WTC11 (cell line): ENCODE results near the gene DOCK1. TPM values are rescaled to one million over a fixed set of nuclear protein-coding genes. Genes with fewer than 3 reads are reported as not detected.

Experiments
- ATAC-seq: fragments of 200-7000 bp; cut with Tn5 transposase; 2 replicates; pipeline ENCODE4 v1.10.0; 2021; ENCODE audit warnings: mild to moderate bottlenecking, moderate library complexity
- CTCF ChIA-PET: fragments of 300-600 bp; sonication (Branson Sonifier 250); formaldehyde crosslinking; loops from one replicate; lab custom pipeline; 2021; ENCODE audit warnings: antibody characterized with exemption; lab: Charles Lee
- POLR2A ChIA-PET: fragments of 350-600 bp; sonication (Branson Sonifier 250); formaldehyde crosslinking; loops from one replicate; lab custom pipeline; 2021; ENCODE audit warnings: antibody characterized with exemption; lab: Charles Lee
- DNase-seq: peaks from one replicate; pipeline ENCODE4 v3.0.0; 2021; ENCODE audit warnings: low spot score
- H3K27ac Mint-ChIP-seq: 2 replicates; pipeline ENCODE4 v1.8.0; 2021; ENCODE audit warnings: mixed read lengths
- H3K27me3 Mint-ChIP-seq: 2 replicates; pipeline ENCODE4 v1.8.0; 2021; ENCODE audit warnings: low read depth, mild to moderate bottlenecking, moderate library complexity, mixed read lengths
- H3K36me3 Mint-ChIP-seq: 2 replicates; pipeline ENCODE4 v1.8.0; 2021; ENCODE audit warnings: mixed read lengths
- H3K4me1 Mint-ChIP-seq: 2 replicates; pipeline ENCODE4 v1.8.0; 2022; ENCODE audit warnings: mixed read lengths
- H3K4me3 Mint-ChIP-seq: 2 replicates; pipeline ENCODE4 v1.8.0; 2021; ENCODE audit warnings: mild to moderate bottlenecking, moderate library complexity, mixed read lengths
- H3K9me3 Mint-ChIP-seq: 2 replicates; pipeline ENCODE4 v1.8.0; 2021; ENCODE audit warnings: mixed read lengths
- AR ChIP-seq: fragments of 250-450 bp; sonication (Bioruptor Pico); IDR thresholded peaks from 2 replicates; pipeline ENCODE4 v1.9.0; 2021; ENCODE audit warnings: mild to moderate bottlenecking
- ATF1 ChIP-seq: sonication (generic); formaldehyde crosslinking; IDR thresholded peaks from 2 replicates; pipeline ENCODE4 v1.8.1; 2023; ENCODE audit warnings: mild to moderate bottlenecking, moderate library complexity, missing genetic modification reagents
- FOXP4 ChIP-seq: sonication (generic); formaldehyde crosslinking; IDR thresholded peaks from 2 replicates; pipeline ENCODE4 v1.8.0; 2022; ENCODE audit warnings: mild to moderate bottlenecking, missing genetic modification reagents
- GTF2I ChIP-seq: fragments of 250-450 bp; sonication (Bioruptor Pico); conservative IDR thresholded peaks from 2 replicates; pipeline ENCODE4 v1.4.0; 2021; ENCODE audit warnings: mild to moderate bottlenecking
- JAZF1 ChIP-seq: fragments of 250-450 bp; sonication (Bioruptor Pico); IDR thresholded peaks from 2 replicates; pipeline ENCODE4 v1.9.0; 2021; ENCODE audit warnings: moderate library complexity, mild to moderate bottlenecking, inconsistent platforms
- NR1H2 ChIP-seq: sonication (generic); formaldehyde crosslinking; IDR thresholded peaks from 2 replicates; pipeline ENCODE4 v1.9.0; 2021; ENCODE audit warnings: mild to moderate bottlenecking, moderate library complexity, missing genetic modification reagents
- NR2C2 ChIP-seq: sonication (generic); formaldehyde crosslinking; IDR thresholded peaks from 2 replicates; pipeline ENCODE4 v1.8.0; 2022; ENCODE audit warnings: mild to moderate bottlenecking, missing genetic modification reagents
- OVOL2 ChIP-seq: fragments of 250-450 bp; sonication (Bioruptor Pico); IDR thresholded peaks from 2 replicates; pipeline ENCODE4 v1.9.0; 2021; ENCODE audit warnings: mild to moderate bottlenecking, borderline replicate concordance
- PRDM15 ChIP-seq: sonication (generic); formaldehyde crosslinking; IDR thresholded peaks from 2 replicates; pipeline ENCODE4 v1.8.0; 2022; ENCODE audit warnings: missing genetic modification reagents
- SMAD3 ChIP-seq: sonication (generic); formaldehyde crosslinking; IDR thresholded peaks from 2 replicates; pipeline ENCODE4 v1.8.0; 2022; ENCODE audit warnings: missing genetic modification reagents, mild to moderate bottlenecking, borderline replicate concordance
- TCF7 ChIP-seq: sonication (generic); formaldehyde crosslinking; IDR thresholded peaks from 2 replicates; pipeline ENCODE4 v1.8.0; 2022; ENCODE audit warnings: mild to moderate bottlenecking, low read depth, missing genetic modification reagents, moderate library complexity
- TEAD1 ChIP-seq: sonication (generic); formaldehyde crosslinking; IDR thresholded peaks from 2 replicates; pipeline ENCODE4 v1.8.0; 2022; ENCODE audit warnings: mild to moderate bottlenecking, missing genetic modification reagents
- USF1 ChIP-seq: sonication (generic); formaldehyde crosslinking; IDR thresholded peaks from 2 replicates; pipeline ENCODE4 v1.8.0; 2022; ENCODE audit warnings: mild to moderate bottlenecking, missing genetic modification reagents
- ZNF121 ChIP-seq: sonication (generic); formaldehyde crosslinking; IDR thresholded peaks from 2 replicates; pipeline ENCODE4 v1.8.0; 2023; ENCODE audit warnings: missing genetic modification reagents
- ZNF219 ChIP-seq: sonication (generic); formaldehyde crosslinking; IDR thresholded peaks from 2 replicates; pipeline ENCODE4 v1.8.0; 2023; ENCODE audit warnings: missing genetic modification reagents, mild to moderate bottlenecking, borderline replicate concordance
- ZNF232 ChIP-seq: sonication (generic); formaldehyde crosslinking; IDR thresholded peaks from 2 replicates; pipeline ENCODE4 v1.8.0; 2022; ENCODE audit warnings: mild to moderate bottlenecking, missing genetic modification reagents
- ZNF423 ChIP-seq: fragments of 250-450 bp; sonication (Bioruptor Pico); IDR thresholded peaks from 2 replicates; pipeline ENCODE4 v2.1.2; 2022; ENCODE audit warnings: mild to moderate bottlenecking, moderate library complexity
- ZNF671 ChIP-seq: fragments of 250-450 bp; sonication (Bioruptor Pico); IDR thresholded peaks from 2 replicates; pipeline ENCODE4 v1.8.0; 2021; ENCODE audit warnings: mild to moderate bottlenecking
- total RNA-seq: library from RNA; stranded (reverse); gene quantifications from 3 replicates; pipeline ENCODE4 v1.2.3, GENCODE V29; 2021
- TF ChIP-seq, protein P1 (sequence below): fragments of 250-450 bp; sonication (Bioruptor Pico); IDR thresholded peaks from 2 replicates; pipeline ENCODE4 v1.9.0; 2021; ENCODE audit warnings: moderate library complexity, mild to moderate bottlenecking, inconsistent platforms, borderline replicate concordance
- TF ChIP-seq, protein P2 (sequence below): sonication (generic); formaldehyde crosslinking; IDR thresholded peaks from 2 replicates; pipeline ENCODE4 v1.8.1; 2023; ENCODE audit warnings: mild to moderate bottlenecking, missing genetic modification reagents

The DOCK1 gene
- total RNA-seq, 1 experiment from 2014 or later, result 52.1 TPM

DNA sequence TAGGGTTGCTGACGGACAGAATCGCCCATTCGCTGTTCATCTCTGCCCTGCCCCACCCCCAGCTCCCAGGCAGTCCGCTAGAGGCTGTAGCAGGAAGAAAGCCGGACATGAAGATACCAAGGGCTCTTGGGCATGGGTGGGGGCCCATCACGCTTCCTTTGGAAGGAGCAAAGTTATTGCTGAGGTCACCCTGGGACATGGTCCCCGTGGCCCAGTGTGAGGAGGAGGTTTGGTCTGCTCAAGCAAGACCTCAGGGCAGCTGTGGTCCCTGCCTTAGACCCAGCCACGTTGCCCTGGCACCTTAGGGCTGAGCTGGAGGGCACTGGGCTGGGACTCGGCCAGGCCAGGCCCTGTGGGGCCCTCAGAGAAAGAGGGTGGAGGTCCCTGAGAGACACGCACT is 511.8 kb downstream of the DOCK1 start:
- H3K4me1 Mint-ChIP-seq, result peaks cover 5% of the 10 kb centered on the region; the same call in 1 of the 2 replicates
- TF ChIP-seq TEAD1 (CRISPR knock-in tag) (no peak), ZNF423 (CRISPR knock-in tag) (no peak), ZNF232 (CRISPR knock-in tag) (no peak), AR (CRISPR knock-in tag) (no peak), USF1 (CRISPR knock-in tag) (no peak), ZNF121 (CRISPR knock-in tag) (no peak), NR1H2 (no peak), SMAD3 (no peak), NR2C2 (CRISPR knock-in tag) (no peak), PRDM15 (CRISPR knock-in tag) (no peak), FOXP4 (CRISPR knock-in tag) (no peak), JAZF1 (CRISPR knock-in tag) (no peak), GTF2I (CRISPR knock-in tag) (no peak), OVOL2 (no peak), ZNF219 (CRISPR knock-in tag) (no peak), ZNF671 (CRISPR knock-in tag) (no peak), ATF1 (CRISPR knock-in tag) (no peak), TCF7 (CRISPR knock-in tag) (no peak)
- TF ChIP-seq, protein P1, sequence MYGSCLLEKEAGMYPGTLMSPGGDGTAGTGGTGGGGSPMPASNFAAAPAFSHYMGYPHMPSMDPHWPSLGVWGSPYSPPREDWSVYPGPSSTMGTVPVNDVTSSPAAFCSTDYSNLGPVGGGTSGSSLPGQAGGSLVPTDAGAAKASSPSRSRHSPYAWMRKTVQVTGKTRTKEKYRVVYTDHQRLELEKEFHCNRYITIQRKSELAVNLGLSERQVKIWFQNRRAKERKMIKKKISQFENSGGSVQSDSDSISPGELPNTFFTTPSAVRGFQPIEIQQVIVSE (CRISPR knock-in tag), result no peak
- TF ChIP-seq, protein P2, sequence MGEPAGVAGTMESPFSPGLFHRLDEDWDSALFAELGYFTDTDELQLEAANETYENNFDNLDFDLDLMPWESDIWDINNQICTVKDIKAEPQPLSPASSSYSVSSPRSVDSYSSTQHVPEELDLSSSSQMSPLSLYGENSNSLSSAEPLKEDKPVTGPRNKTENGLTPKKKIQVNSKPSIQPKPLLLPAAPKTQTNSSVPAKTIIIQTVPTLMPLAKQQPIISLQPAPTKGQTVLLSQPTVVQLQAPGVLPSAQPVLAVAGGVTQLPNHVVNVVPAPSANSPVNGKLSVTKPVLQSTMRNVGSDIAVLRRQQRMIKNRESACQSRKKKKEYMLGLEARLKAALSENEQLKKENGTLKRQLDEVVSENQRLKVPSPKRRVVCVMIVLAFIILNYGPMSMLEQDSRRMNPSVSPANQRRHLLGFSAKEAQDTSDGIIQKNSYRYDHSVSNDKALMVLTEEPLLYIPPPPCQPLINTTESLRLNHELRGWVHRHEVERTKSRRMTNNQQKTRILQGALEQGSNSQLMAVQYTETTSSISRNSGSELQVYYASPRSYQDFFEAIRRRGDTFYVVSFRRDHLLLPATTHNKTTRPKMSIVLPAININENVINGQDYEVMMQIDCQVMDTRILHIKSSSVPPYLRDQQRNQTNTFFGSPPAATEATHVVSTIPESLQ, result no peak
- TF ChIP-seq, all 79 proteins: peak for 0
- ChIA-PET POLR2A (no interaction called here), CTCF (no interaction called here)
- DNase-seq (no peak), ATAC-seq (no peak)
- Mint-ChIP-seq H3K9me3 (no peaks in the 10 kb centered on the region), H3K36me3 (peaks cover 10% of the 10 kb centered on the region), H3K4me3 (no peak overlapping the region), H3K27ac (no peak overlapping the region), H3K27me3 (no peaks in the 10 kb centered on the region)
